Activated CD4-positive, alpha-beta memory T cell treated with anti-CD3 and anti-CD28 coated beads for 36 hours (primary cell): ENCODE measurements around the gene ANKRD23. TPM values are rescaled to one million over a fixed set of nuclear protein-coding genes. Genes with fewer than 3 reads are reported as not detected.
"Not testable (repeated sequence)": the region's sequence is repeated elsewhere in the genome, so short reads cannot be mapped to it uniquely, and the experiment has no call there.

ENCODE experiments used
- CTCF ChIA-PET: fragments of 350-600 bp; sonication (Branson Sonifier 250); formaldehyde crosslinking; loops from one replicate; lab custom pipeline; 2021; ENCODE audit warnings: antibody characterized with exemption, inconsistent platforms; lab: Charles Lee
- POLR2A ChIA-PET: fragments of 350-600 bp; sonication (Branson Sonifier 250); formaldehyde crosslinking; loops from one replicate; lab custom pipeline; 2021; ENCODE audit warnings: antibody characterized with exemption; lab: Charles Lee
- DNase-seq: peaks from one replicate; pipeline ENCODE4 v3.0.0-alpha.2; 2020
- H3K27ac Mint-ChIP-seq: one replicate; pipeline ENCODE4 v1.8.0; 2021; ENCODE audit warnings: mixed read lengths
- H3K27me3 Mint-ChIP-seq: one replicate; pipeline ENCODE4 v1.8.0; 2021; ENCODE audit warnings: mixed read lengths
- H3K36me3 Mint-ChIP-seq: one replicate; pipeline ENCODE4 v1.8.0; 2021; ENCODE audit warnings: mixed read lengths
- H3K4me1 Mint-ChIP-seq: one replicate; pipeline ENCODE4 v1.8.0; 2021; ENCODE audit warnings: low read depth, mixed read lengths
- H3K4me3 Mint-ChIP-seq: one replicate; pipeline ENCODE4 v1.8.0; 2021; ENCODE audit warnings: mild to moderate bottlenecking, mixed read lengths
- H3K9me3 Mint-ChIP-seq: one replicate; pipeline ENCODE4 v1.8.0; 2021; ENCODE audit warnings: mixed read lengths
- intact Hi-C: fragments of 100-400 bp; cut with micrococcal nuclease; formaldehyde crosslinking; loops from one replicate; pipeline ENCODE4 v1.15.1; 2023
- total RNA-seq, 2 experiments: library from RNA; stranded (reverse); gene quantifications; one replicate each; pipeline ENCODE4 v1.2.3, GENCODE V29; 2021

Gene ANKRD23
- total RNA-seq, 2 experiments from 2014 or later = 5.8 to 7.6 TPM

- DNase-seq = no peak
- Mint-ChIP-seq H3K36me3 (peaks cover 1% of the 10 kb centered on the region), H3K4me1 (peaks cover 21% of the 10 kb centered on the region), H3K4me3 (no peak overlapping the region), H3K27ac (no peak overlapping the region), H3K27me3 (no peaks in the 10 kb centered on the region), H3K9me3 (no peaks in the 10 kb centered on the region)
- intact Hi-C loops = loop anchor here (10.0 kb wide), 1 partner anchor 174 kb away; the partner anchor contains the start of gene KANSL3
- CTCF ChIA-PET = interaction anchor here (0.8 kb wide), 1 partner anchor 12 kb away, joined by 3 read pairs; no protein-coding TSS in a partner anchor
- POLR2A ChIA-PET = no interaction called here
Measured at GRCh38 chr2:96808176-96808837, 35.5 kb downstream of the ANKRD23 start.

GRCh38 chr2:96807127-96807471 is 36.7 kb downstream of the ANKRD23 start:
- peaks cover 1% of the 10 kb centered on the region for H3K36me3 Mint-ChIP-seq
- intact Hi-C loops = loop anchor here (10.0 kb wide), 1 partner anchor 172 kb away; the partner anchor contains the start of gene KANSL3
- DNase-seq = no peak
- CTCF ChIA-PET = interaction anchor here (0.6 to 1.4 kb wide), 3 partner anchors 9 to 143 kb away, joined by 3 to 4 read pairs (median 4); partner anchors contain the start of gene CNNM3
- no peaks in the 10 kb centered on the region for H3K27me3 Mint-ChIP-seq
- peak overlapping the region; percentile 68 for H3K27ac Mint-ChIP-seq
- no peak overlapping the region for H3K4me3 Mint-ChIP-seq
- POLR2A ChIA-PET = interaction anchor here (1.5 kb wide), 1 partner anchor 270 kb away, joined by 3 read pairs; no protein-coding TSS in a partner anchor
- H3K4me1 Mint-ChIP-seq = peaks cover 13% of the 10 kb centered on the region
- H3K9me3 Mint-ChIP-seq = no peaks in the 10 kb centered on the region

DNA sequence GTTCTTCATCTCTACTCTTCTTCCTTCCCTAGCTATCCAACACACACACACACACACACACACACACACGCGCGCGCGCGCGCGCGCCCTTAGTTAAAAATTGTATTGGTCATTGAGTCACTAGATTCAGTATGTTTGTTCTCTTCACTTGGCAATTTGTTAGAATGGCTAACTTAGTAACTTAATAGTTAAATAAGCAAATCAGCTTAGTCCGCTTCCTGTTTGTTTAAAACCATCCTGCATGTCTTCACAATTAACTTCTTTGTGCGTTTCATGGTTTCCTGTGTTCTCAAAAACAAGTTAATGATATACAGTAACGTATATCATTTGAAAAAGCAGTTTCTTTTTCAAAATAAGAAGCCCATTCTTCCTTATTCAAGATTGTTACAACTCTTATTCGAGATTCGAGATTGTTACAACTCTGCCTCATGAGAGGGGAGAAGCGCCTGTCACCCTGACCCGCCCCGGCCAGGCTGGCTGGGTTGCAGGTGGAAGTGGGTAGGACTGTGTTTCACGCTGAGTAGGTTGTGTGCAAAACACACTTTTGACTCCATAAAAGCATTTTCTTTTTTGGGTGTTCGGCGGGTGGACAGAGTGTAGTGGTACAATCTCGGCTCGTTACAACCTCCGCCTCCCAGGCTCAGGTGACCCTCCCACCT is 37.2 kb downstream of the ANKRD23 start:
- ChIA-PET CTCF (interaction anchor here (0.6 to 1.4 kb wide), 5 partner anchors 10 to 204 kb away, joined by 3 to 4 read pairs (median 3); partner anchors contain the start of gene CNNM3), POLR2A (interaction anchor here (1.5 kb wide), 1 partner anchor 269 kb away, joined by 3 read pairs; no protein-coding TSS in a partner anchor)
- Mint-ChIP-seq H3K36me3 (peaks cover 1% of the 10 kb centered on the region), H3K27ac (peak overlapping the region; percentile 68), H3K9me3 (no peaks in the 10 kb centered on the region), H3K4me3 (peak overlapping the region; percentile 45), H3K27me3 (no peaks in the 10 kb centered on the region), H3K4me1 (peaks cover 13% of the 10 kb centered on the region)
- peak; percentile 56 for DNase-seq
- intact Hi-C loops = loop anchor here (1.0 to 10.0 kb wide), 2 partner anchors 10 to 172 kb away; partner anchors contain the start of genes CNNM3 and KANSL3

- CTCF ChIA-PET = interaction anchor here (0.6 to 1.4 kb wide), 5 partner anchors 10 to 204 kb away, joined by 3 to 4 read pairs (median 3); partner anchors contain the start of gene CNNM3
Measured at GRCh38 chr2:96805946-96806345, 37.9 kb downstream of the ANKRD23 start.

DNA sequence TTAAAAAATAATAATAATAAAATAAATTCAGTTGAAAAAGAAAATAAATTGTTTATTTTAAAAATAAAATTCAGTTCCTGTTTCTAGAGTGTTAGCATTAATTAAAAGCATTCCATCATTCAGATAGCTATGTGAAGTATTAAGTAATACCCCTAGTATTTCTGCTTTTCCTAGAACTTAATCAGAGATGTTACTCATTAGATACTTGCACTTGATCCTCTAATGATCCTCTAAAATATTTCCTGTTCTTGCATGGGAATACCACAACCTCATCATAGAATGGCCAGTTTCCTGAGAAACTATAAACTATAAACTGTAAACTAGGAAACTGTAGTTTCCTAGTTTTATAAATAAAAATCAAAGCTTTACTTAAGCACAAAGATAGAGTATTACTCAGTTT is 38.8 kb downstream of the ANKRD23 start:
- Mint-ChIP-seq H3K9me3 (no peaks in the 10 kb centered on the region), H3K27ac (no peak overlapping the region), H3K36me3 (peaks cover 1% of the 10 kb centered on the region), H3K4me1 (peaks cover 13% of the 10 kb centered on the region), H3K27me3 (no peaks in the 10 kb centered on the region), H3K4me3 (no peak overlapping the region)
- CTCF ChIA-PET = no interaction called here
- POLR2A ChIA-PET = no interaction called here
- intact Hi-C loops = loop anchor here (10.0 kb wide), 1 partner anchor 170 kb away; the partner anchor contains the start of gene KANSL3
- no peak for DNase-seq

More at GRCh38 chr2:96805946-96806345, 37.9 kb downstream of the ANKRD23 start:
- DNase-seq, H3K27me3 Mint-ChIP-seq, H3K4me3 Mint-ChIP-seq, H3K36me3 Mint-ChIP-seq, H3K9me3 Mint-ChIP-seq: not testable (repeated sequence)
- peaks cover 13% of the 10 kb centered on the region for H3K4me1 Mint-ChIP-seq
- intact Hi-C loops = loop anchor here (1.0 to 10.0 kb wide), 2 partner anchors 10 to 171 kb away; partner anchors contain the start of genes CNNM3 and KANSL3
- H3K27ac Mint-ChIP-seq = peak overlapping the region; percentile 68
- POLR2A ChIA-PET = interaction anchor here (0.6 to 1.5 kb wide), 2 partner anchors 268 to 285 kb away, joined by 3 to 4 read pairs; no protein-coding TSS in a partner anchor

DNA sequence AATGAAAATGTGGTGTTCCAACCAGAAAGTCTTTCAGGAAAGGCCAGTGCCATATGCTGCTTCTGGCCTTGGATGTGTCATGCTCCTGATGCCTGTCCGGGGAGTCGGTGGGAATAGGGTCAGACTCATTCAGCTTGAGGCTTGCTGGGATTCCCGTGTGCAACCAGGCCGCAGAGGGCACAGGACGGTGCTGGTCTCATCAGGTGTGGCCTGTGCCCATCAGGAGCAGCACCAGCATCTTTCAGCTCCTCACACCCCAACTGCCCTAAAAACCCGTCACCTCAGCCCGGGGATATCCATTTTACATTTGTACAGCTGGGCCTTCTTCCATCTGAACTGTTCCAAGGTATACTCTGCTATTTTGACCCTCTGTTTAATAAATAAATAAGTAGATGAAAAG is 41.1 kb downstream of the ANKRD23 start:
- no peak for DNase-seq
- Mint-ChIP-seq H3K4me1 (peaks cover 13% of the 10 kb centered on the region), H3K4me3 (no peak overlapping the region), H3K27ac (no peak overlapping the region), H3K9me3 (no peaks in the 10 kb centered on the region), H3K36me3 (peaks cover 2% of the 10 kb centered on the region), H3K27me3 (no peaks in the 10 kb centered on the region)
- CTCF ChIA-PET = interaction anchor here (0.8 to 1.6 kb wide), 6 partner anchors 13 to 686 kb away, joined by 3 to 9 read pairs (median 4); partner anchors contain the start of gene CNNM3
- intact Hi-C loops = loop anchor here (1.0 to 10.0 kb wide), 2 partner anchors 62 to 168 kb away; partner anchors contain the start of genes KANSL3 and LMAN2L
- POLR2A ChIA-PET = interaction anchor here (1.2 kb wide), 1 partner anchor 14 kb away, joined by 6 read pairs; the partner anchor contains the start of gene CNNM3

DNA sequence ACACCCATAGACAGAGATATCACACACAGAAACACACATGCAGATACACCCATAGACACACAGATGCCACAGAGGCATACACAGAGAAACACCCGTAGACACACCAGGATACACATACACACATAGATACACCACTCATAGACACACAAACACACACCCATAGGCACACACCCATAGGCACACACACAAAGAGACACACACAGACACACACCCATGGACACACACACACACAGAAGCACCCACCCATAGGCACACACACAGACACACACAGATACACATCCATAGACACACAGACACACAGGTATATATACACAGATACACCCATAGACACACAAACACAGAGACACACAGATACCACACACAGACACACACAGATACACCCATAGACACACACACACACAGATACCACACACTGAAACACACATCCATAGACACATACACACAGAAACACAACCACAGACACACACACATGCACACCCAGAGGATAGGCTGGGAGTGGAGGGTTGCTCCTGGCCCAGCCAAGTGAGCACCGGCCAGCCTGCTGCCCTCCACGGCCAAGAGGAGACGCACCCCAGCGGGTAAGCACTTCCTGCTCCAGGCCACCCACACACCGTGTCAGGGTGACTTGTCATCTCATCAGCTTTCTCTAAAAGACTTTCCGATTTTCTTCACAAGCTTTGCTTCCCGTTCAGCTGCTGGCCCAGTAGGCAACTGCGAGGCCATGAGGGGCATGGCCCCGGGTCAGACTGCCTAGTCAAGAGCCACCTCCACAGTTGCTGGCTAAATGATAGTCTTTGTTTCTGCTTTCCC is 41.8 kb downstream of the ANKRD23 start:
- no peak overlapping the region for H3K27ac Mint-ChIP-seq
- no peaks in the 10 kb centered on the region for H3K9me3 Mint-ChIP-seq
- H3K4me3 Mint-ChIP-seq = no peak overlapping the region
- CTCF ChIA-PET = interaction anchor here (0.8 to 1.8 kb wide), 11 partner anchors 14 to 809 kb away, joined by 3 to 10 read pairs (median 4); partner anchors contain the start of gene CNNM3
- intact Hi-C loops = loop anchor here (1.0 to 10.0 kb wide), 3 partner anchors 42 to 167 kb away; partner anchors contain the start of genes CNNM4, KANSL3 and LMAN2L
- H3K4me1 Mint-ChIP-seq = peaks cover 12% of the 10 kb centered on the region
- DNase-seq = peak; percentile 83
- POLR2A ChIA-PET = interaction anchor here (1.2 kb wide), 1 partner anchor 15 kb away, joined by 6 read pairs; the partner anchor contains the start of gene CNNM3
- no peaks in the 10 kb centered on the region for H3K27me3 Mint-ChIP-seq
- peaks cover 2% of the 10 kb centered on the region for H3K36me3 Mint-ChIP-seq

- Mint-ChIP-seq H3K9me3 (no peaks in the 10 kb centered on the region), H3K4me3 (no peak overlapping the region), H3K27ac (no peak overlapping the region), H3K36me3 (peaks cover 2% of the 10 kb centered on the region), H3K4me1 (peaks cover 4% of the 10 kb centered on the region), H3K27me3 (no peaks in the 10 kb centered on the region)
- ChIA-PET CTCF (interaction anchor here (0.6 to 1.8 kb wide), 20 partner anchors 8 to 808 kb away, joined by 3 to 10 read pairs (median 4); partner anchors contain the start of genes ANKRD39, CNNM3, CNNM4 and FER1L5), POLR2A (interaction anchor here (1.0 to 1.2 kb wide), 2 partner anchors 57 to 247 kb away, joined by 3 read pairs; partner anchors contain the start of gene ANKRD39)
- intact Hi-C loops = loop anchor here (1.0 to 10.0 kb wide), 2 partner anchors 41 to 166 kb away; partner anchors contain the start of genes CNNM4 and KANSL3
- peak; percentile 86 for DNase-seq
Measured at GRCh38 chr2:96801005-96801785, 42.6 kb downstream of the ANKRD23 start.

- POLR2A ChIA-PET = interaction anchor here (1.0 to 1.2 kb wide), 2 partner anchors 57 to 246 kb away, joined by 3 read pairs; partner anchors contain the start of gene ANKRD39
- Mint-ChIP-seq H3K4me3 (no peak overlapping the region), H3K27me3 (no peaks in the 10 kb centered on the region), H3K9me3 (no peaks in the 10 kb centered on the region), H3K27ac (no peak overlapping the region), H3K36me3 (peaks cover 2% of the 10 kb centered on the region), H3K4me1 (peaks cover 2% of the 10 kb centered on the region)
- CTCF ChIA-PET = interaction anchor here (0.6 to 1.8 kb wide), 23 partner anchors 9 to 1560 kb away, joined by 3 to 10 read pairs (median 4); partner anchors contain the start of genes ANKRD39, CNNM3, CNNM4 and FER1L5
- intact Hi-C loops = loop anchor here (1.0 to 10.0 kb wide), 2 partner anchors 40 to 166 kb away; partner anchors contain the start of genes CNNM4 and KANSL3
- DNase-seq = no peak
Measured at GRCh38 chr2:96800061-96801004, 43.5 kb downstream of the ANKRD23 start.
